ENCODE data around the gene ARHGEF19. TPM values are rescaled to one million over a fixed set of nuclear protein-coding genes. Genes with fewer than 3 reads are reported as not detected.
A peak's percentile ranks its signal among the peaks of the same experiment; 100 is the strongest.

ARHGEF19 gene
- total and polyA plus RNA-seq, 9 of the 15 experiments (the other 6 are each of a cell fraction or from before 2014, with no cell fraction given) = 0.73 to 21.0 (median 5.2) TPM

DNA sequence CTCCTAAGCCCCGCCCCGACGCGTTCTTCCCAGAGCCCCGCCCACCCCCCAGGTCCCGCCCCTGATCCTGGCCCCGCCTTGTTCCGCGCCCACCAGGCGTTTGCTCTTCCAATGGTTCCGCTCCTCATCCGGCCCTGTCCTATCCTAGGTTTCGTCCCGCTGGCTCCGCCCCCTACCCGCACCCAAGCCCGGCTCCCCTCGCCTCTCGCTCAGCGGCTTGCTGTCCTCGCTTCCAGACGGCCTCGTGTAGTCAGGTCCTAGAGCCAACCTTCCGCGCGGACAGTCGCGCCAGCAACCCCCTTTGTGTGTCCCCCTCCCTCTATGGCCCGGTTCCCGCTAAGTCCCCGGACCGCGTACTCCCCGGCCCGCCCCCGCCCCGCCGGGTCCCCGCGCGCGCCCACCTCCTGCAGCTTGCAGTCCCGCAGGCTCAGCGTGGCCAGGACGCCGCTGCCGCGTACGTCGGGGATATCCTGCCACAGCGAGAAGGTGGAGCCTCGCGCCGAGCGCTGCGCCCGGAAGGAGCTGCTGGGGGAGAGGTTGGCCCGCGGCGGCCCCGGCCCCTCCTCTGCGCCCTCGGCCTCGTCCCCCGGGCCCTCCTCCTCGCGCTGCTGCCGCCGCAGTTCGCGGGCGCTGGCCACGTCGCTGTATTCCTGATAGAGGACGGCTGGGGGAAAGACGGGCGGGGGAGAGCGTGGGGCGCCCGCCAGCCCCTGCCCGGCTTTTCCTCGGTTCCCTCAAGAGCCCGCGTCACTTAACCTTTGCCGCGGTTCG lies 5.7 kb downstream of the ARHGEF19 start (continued):
- TF ChIP-seq, protein P1, sequence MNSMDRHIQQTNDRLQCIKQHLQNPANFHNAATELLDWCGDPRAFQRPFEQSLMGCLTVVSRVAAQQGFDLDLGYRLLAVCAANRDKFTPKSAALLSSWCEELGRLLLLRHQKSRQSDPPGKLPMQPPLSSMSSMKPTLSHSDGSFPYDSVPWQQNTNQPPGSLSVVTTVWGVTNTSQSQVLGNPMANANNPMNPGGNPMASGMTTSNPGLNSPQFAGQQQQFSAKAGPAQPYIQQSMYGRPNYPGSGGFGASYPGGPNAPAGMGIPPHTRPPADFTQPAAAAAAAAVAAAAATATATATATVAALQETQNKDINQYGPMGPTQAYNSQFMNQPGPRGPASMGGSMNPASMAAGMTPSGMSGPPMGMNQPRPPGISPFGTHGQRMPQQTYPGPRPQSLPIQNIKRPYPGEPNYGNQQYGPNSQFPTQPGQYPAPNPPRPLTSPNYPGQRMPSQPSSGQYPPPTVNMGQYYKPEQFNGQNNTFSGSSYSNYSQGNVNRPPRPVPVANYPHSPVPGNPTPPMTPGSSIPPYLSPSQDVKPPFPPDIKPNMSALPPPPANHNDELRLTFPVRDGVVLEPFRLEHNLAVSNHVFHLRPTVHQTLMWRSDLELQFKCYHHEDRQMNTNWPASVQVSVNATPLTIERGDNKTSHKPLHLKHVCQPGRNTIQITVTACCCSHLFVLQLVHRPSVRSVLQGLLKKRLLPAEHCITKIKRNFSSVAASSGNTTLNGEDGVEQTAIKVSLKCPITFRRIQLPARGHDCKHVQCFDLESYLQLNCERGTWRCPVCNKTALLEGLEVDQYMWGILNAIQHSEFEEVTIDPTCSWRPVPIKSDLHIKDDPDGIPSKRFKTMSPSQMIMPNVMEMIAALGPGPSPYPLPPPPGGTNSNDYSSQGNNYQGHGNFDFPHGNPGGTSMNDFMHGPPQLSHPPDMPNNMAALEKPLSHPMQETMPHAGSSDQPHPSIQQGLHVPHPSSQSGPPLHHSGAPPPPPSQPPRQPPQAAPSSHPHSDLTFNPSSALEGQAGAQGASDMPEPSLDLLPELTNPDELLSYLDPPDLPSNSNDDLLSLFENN (IDR thresholded peaks at IDR 0.05; ENCODE audit: low read depth in 2 of 2, low read length in 2 of 2) = peak in 1 of 2 experiments; percentile 67; a peak in 2 of 4 replicates
- TF ChIP-seq NFIC (IDR thresholded peaks at IDR 0.05) (peak; percentile 97), GATAD2B (IDR thresholded peaks at IDR 0.05; ENCODE audit: borderline replicate concordance) (no peak), NFXL1 (CRISPR knock-in tag; IDR thresholded peaks at IDR 0.05) (no peak), ZKSCAN8 (CRISPR knock-in tag; IDR thresholded peaks at IDR 0.05) (no peak), ZNF436 (CRISPR knock-in tag; IDR thresholded peaks at IDR 0.05) (no peak), NFATC3 (IDR thresholded peaks at IDR 0.05) (no peak), ZNF511 (CRISPR knock-in tag; IDR thresholded peaks at IDR 0.05) (no peak), ZBTB11 (CRISPR knock-in tag; IDR thresholded peaks at IDR 0.05) (peak in 1 of 3 experiments; percentile 82; a peak in 2 of 6 replicates), ZBTB34 (CRISPR knock-in tag; IDR thresholded peaks at IDR 0.05) (no peak), BDP1 (IDR thresholded peaks at IDR 0.05; ENCODE audit: insufficient read depth, insufficient read length) (no peak), NFE2L1 (tag; IDR thresholded peaks at IDR 0.05; ENCODE audit: borderline replicate concordance, low read depth) (no peak)
- TF ChIP-seq, protein P2, sequence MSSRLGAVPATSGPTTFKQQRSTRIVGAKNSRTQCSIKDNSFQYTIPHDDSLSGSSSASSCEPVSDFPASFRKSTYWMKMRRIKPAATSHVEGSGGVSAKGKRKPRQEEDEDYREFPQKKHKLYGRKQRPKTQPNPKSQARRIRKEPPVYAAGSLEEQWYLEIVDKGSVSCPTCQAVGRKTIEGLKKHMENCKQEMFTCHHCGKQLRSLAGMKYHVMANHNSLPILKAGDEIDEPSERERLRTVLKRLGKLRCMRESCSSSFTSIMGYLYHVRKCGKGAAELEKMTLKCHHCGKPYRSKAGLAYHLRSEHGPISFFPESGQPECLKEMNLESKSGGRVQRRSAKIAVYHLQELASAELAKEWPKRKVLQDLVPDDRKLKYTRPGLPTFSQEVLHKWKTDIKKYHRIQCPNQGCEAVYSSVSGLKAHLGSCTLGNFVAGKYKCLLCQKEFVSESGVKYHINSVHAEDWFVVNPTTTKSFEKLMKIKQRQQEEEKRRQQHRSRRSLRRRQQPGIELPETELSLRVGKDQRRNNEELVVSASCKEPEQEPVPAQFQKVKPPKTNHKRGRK (tag; IDR thresholded peaks at IDR 0.05) = no peak

Data from K562 (cell line).